Lung (tissue), 12 donors: ENCODE measurements around the gene ARRB2. TPM values are rescaled to one million over a fixed set of nuclear protein-coding genes. Genes with fewer than 3 reads are reported as not detected.
A peak's percentile ranks its signal among the peaks of the same experiment; 100 is the strongest.

Experiments
- ATAC-seq: fragments of 200-7000 bp; cut with Tn5 transposase; one replicate; pipeline ENCODE4 v1.9.1; 2020; ENCODE audit warnings: moderate number of reproducible peaks; ENCODE audit not compliant: insufficient read depth, low FRiP score
- DNase-seq, 3 donors: peaks; one replicate each; pipeline ENCODE4 v3.0.0-alpha.2; 2013 to 2017
- H3K27ac ChIP-seq, 2 donors: one replicate each; pipeline ENCODE4 v1.5.1; 2013; ENCODE audit warnings: mild to moderate bottlenecking in 2 of 2, moderate library complexity in 2 of 2, control low read depth in 1 of 2, inconsistent platforms in 1 of 2, low read depth in 1 of 2, low read length in 1 of 2
- H3K27me3 ChIP-seq, 3 donors: one replicate each; pipeline ENCODE4 v1.5.1; 2013; ENCODE audit warnings: low read length in 2 of 3; ENCODE audit not compliant: control insufficient read depth in 3 of 3, insufficient read depth in 3 of 3
- H3K36me3 ChIP-seq, 4 donors: one replicate each; pipeline ENCODE4 v1.5.1; 2013; ENCODE audit warnings: low read length in 4 of 4, mild to moderate bottlenecking in 1 of 4, moderate library complexity in 1 of 4; ENCODE audit not compliant: control insufficient read depth in 4 of 4, insufficient read depth in 4 of 4
- H3K4me1 ChIP-seq, 5 donors: one replicate each; pipeline ENCODE4 v1.5.1; 2013; ENCODE audit warnings: low read length in 5 of 5, mild to moderate bottlenecking in 2 of 5, moderate library complexity in 1 of 5; ENCODE audit not compliant: control insufficient read depth in 5 of 5, insufficient read depth in 5 of 5
- H3K4me3 ChIP-seq: one replicate; pipeline ENCODE4 v1.5.1; 2013; ENCODE audit warnings: mild to moderate bottlenecking, control low read depth, moderate library complexity
- H3K9ac ChIP-seq, 2 donors: one replicate each; pipeline ENCODE4 v1.5.1; 2013; ENCODE audit warnings: low read length in 2 of 2, control low read depth in 1 of 2; ENCODE audit not compliant: insufficient read depth in 1 of 2
- H3K9me3 ChIP-seq, 4 donors: one replicate each; pipeline ENCODE4 v1.5.1; 2013; ENCODE audit warnings: low read length in 3 of 4, mild to moderate bottlenecking in 1 of 4, moderate library complexity in 1 of 4; ENCODE audit not compliant: control insufficient read depth in 4 of 4, insufficient read depth in 3 of 4
- CTCF ChIP-seq: IDR thresholded peaks from 2 replicates; pipeline ENCODE4 v1.5.1; 2012; ENCODE audit warnings: mild to moderate bottlenecking; ENCODE audit errors: control extremely low read depth, extremely low read depth
- WGBS, 2 donors: extraction: QIAGEN DNeasy Blood & Tissue Kit; methylation state at CpG; one replicate each; pipeline ENCODE4 v1.1.7; 2013; 5-methylcytosine and 5-hydroxymethylcytosine counted together
- polyA plus RNA-seq, 2 donors: library from polyadenylated mRNA; stranded (reverse); fragments of 200-250 nt; gene quantifications; one replicate each; pipeline ENCODE4 v1.2.1, GENCODE V29; 2013
- total RNA-seq, 2 donors: library from RNA; depleted of rRNA in 1 of 2; stranded (reverse); fragments of >200 nt in 1 of 2; gene quantifications; one replicate each; pipeline ENCODE4 v1.2.1, GENCODE V29; 2014 to 2021
- donor health status: control.
- donor health status: control.
- donor health status: Bipolar disorder and iron deficiency.
- donor health status: healthy.
- donor health status: DM: yes; HTN: yes; CAD: no.

ARRB2 gene
- total and polyA plus RNA-seq, 4 donors, result 27.2 to 222 (median 142) TPM

- DNase-seq (no peak), ATAC-seq (peak; percentile 47)
- Histone ChIP-seq H3K4me1 (no peaks in the 10 kb centered on the region), H3K27ac (no peak overlapping the region), H3K9ac (no peak overlapping the region), H3K27me3 (peaks cover 0 to 2% (median 0%) of the 10 kb centered on the region in 3 donors), H3K9me3 (no peaks in the 10 kb centered on the region), H3K4me3 (no peak overlapping the region), H3K36me3 (no peaks in the 10 kb centered on the region)
- TF ChIP-seq CTCF, result no peak
- WGBS, 2 donors, result 57 to 64% methylated on average over 3 of the region's 3 CpGs
Observed at GRCh38 chr17:4764595-4764994, 54.2 kb downstream of the ARRB2 start.

GRCh38 chr17:4766201-4766600 is 55.8 kb downstream of the ARRB2 start:
- no peak overlapping the region for H3K9ac ChIP-seq
- no peak overlapping the region for H3K4me3 ChIP-seq
- TF ChIP-seq CTCF, result no peak
- ATAC-seq (no peak), DNase-seq (no peak)
- H3K9me3 ChIP-seq, result no peaks in the 10 kb centered on the region
- H3K27me3 ChIP-seq, result peaks cover 0 to 2% (median 0%) of the 10 kb centered on the region in 3 donors
- H3K4me1 ChIP-seq, result no peaks in the 10 kb centered on the region
- peak overlapping the region in 1 of 2 donors; percentile 52 for H3K27ac ChIP-seq
- 36 to 60% methylated on average over 3 of the region's 3 CpGs for WGBS, 2 donors
- H3K36me3 ChIP-seq, result no peaks in the 10 kb centered on the region

- TF ChIP-seq CTCF, result no peak
- no peak overlapping the region for H3K27ac ChIP-seq
- DNase-seq, result no peak
- no peak overlapping the region for H3K4me3 ChIP-seq
- H3K27me3 ChIP-seq, result peaks cover 0 to 4% (median 2%) of the 10 kb centered on the region in 3 donors
- WGBS, 2 donors, result 64 to 69% methylated on average over 9 of the region's 9 CpGs
- no peak for ATAC-seq
- H3K4me1 ChIP-seq, result no peaks in the 10 kb centered on the region
- no peak overlapping the region for H3K9ac ChIP-seq
- H3K9me3 ChIP-seq, result no peaks in the 10 kb centered on the region
- H3K36me3 ChIP-seq, result no peaks in the 10 kb centered on the region
Observed at GRCh38 chr17:4766723-4767122, 56.3 kb downstream of the ARRB2 start.

GRCh38 chr17:4768298-4768697 is 57.9 kb downstream of the ARRB2 start:
- H3K4me1 ChIP-seq, result no peaks in the 10 kb centered on the region
- 75 to 83% methylated on average over 6 of the region's 6 CpGs for WGBS, 2 donors
- H3K9me3 ChIP-seq, result no peaks in the 10 kb centered on the region
- H3K36me3 ChIP-seq, result no peaks in the 10 kb centered on the region
- peaks cover 0 to 7% (median 2%) of the 10 kb centered on the region in 3 donors for H3K27me3 ChIP-seq
- TF ChIP-seq CTCF, result no peak
- DNase-seq (no peak), ATAC-seq (no peak)
- no peak overlapping the region for H3K27ac ChIP-seq
- H3K4me3 ChIP-seq, result no peak overlapping the region
- H3K9ac ChIP-seq, result no peak overlapping the region
